Head of caudate nucleus (tissue), 42 donors: Measurements from ENCODE around the gene EIPR1.
"Not testable (repeated sequence)": the region's sequence is repeated elsewhere in the genome, so short reads cannot be mapped to it uniquely, and the experiment has no call there.

ENCODE experiments used
- DNase-seq, 42 donors: peaks; one replicate each; pipeline versions ENCODE4 v3.0.0 to v3.0.0-alpha.2; 2020 to 2021; ENCODE audit warnings: mixed read lengths in 7 of 42
- intact Hi-C: fragments of 100-400 bp; cut with DNase I; formaldehyde crosslinking; loops from one replicate; pipeline ENCODE4 v1.15.0; 2022

EIPR1 gene

DNA sequence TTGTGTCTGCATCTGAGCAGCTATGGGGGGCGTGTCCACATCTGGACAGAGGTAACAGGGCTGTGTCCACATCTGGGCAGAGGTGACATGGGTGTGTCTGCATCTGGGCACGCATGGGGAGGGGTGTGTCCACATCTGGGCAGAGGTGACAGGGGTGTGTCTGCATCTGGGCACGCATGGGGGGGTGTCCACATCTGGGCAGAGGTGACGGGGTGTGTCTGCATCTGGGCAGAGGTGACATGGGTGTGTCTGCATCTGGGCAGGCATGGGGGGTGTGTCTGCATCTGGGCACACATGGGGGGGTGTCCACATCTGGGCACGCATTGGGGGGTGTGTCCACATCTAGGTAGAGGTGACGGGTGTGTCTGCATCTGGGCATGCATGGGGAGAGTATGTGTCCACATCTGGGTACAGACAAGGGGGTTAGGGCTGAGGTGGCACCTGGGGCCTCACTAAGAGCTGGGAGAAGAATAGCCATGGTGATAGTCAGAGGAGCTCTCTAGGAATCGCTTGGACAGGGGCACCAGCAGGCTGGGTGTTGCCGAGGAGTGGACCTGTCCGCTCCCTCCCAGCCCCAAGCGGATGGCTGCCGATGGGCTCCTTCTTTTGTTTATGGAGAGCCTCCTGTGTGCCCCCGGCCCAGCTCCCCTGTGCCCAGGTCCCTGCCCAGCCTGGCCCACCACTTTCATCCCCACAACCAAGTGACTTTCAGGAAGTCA, 177.8 kb downstream of the EIPR1 start:
- DNase-seq, result no peak
- intact Hi-C loops, result loop anchor here (10.0 kb wide), 1 partner anchor 105 kb away; no protein-coding TSS in a partner anchor

DNA sequence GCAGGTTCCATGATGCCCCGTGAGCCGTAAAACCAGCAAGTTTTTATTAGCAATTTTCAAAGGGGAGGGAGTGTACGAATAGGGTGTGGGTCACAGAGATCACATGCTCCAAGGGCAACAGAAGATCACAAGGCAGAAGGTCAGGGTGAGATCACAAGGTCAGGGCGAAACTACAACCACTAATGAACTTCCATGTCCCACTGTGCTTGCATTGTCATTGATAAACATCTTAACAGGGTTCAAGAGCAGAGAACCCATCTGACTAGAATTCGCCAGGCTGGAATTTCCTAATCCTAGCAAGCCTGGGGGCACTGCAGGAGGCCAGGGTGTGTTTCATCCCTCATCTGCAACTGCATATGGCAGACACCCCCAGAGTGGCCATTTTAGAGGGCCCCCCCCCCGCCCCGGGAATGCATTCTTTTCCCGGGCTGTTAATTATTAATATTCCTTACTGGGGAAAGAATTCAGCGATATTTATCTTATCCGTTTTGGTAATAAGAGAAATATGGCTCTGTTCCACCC, 178.9 kb downstream of the EIPR1 start:
- DNase-seq, intact Hi-C loops: not testable (repeated sequence)

DNA sequence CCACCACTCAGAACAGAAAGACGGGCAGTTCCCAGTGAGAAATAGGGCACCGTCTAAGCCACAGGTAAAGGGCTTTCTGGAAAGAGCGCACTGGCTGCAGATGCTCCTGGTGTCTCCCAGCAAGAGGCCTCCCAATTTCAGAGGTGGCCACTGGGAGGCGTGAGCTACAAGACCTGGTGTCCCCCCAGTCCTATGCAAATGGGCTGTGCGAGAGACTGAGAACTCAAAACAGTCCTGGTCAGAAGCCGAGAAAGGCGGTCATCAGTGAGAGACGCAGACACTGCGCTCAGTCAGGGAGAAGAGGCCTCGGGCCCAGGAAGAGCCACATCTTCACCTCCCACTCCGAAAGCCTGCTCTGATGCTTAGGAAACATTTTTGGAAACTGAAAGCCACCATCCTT, 179.5 kb downstream of the EIPR1 start:
- intact Hi-C loops, result no loop called here
- peak in 6 of 42 donors; percentile 26 to 62 (median 36) for DNase-seq

DNA sequence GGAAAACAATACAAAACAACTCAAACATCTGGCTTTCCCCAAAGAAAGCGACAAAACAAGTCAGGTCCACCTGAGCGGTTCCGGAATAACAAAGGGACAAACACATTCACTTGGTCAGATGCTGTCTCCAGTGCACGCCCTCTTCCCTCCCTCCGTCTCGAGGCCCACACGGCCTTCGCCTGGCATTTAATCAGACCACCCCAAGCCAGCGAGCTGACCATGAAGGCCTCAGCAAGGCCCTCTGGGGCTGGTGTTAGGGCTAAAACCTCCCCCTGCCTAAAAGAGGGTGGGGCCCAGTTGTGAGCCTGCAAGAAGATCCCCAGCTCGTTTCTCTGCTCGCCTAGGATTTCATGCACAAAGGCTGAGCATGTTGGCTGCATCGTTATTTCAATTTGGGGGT, 180.3 kb downstream of the EIPR1 start:
- no peak for DNase-seq
- intact Hi-C loops, result no loop called here

DNA sequence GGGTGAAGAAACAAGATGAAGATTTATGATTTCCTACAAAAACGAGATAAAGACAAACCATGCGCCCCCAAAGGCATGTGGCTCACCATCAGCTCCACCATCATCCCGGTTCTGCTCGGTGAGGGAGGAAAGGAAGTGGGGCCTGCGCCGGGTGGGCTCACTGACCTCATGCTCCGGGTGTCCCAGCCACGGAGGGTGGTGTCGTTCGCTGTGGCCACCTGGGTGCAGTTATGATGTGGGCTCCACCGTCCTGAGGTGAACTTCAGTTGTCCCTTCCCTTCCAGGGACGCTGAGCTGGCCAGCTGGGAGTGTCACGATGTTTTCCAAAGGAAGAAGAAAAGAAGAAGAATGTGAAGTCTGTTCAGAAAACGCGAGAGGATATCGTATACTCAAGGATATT, 180.9 kb downstream of the EIPR1 start:
- DNase-seq, result no peak
- intact Hi-C loops, result no loop called here

DNA sequence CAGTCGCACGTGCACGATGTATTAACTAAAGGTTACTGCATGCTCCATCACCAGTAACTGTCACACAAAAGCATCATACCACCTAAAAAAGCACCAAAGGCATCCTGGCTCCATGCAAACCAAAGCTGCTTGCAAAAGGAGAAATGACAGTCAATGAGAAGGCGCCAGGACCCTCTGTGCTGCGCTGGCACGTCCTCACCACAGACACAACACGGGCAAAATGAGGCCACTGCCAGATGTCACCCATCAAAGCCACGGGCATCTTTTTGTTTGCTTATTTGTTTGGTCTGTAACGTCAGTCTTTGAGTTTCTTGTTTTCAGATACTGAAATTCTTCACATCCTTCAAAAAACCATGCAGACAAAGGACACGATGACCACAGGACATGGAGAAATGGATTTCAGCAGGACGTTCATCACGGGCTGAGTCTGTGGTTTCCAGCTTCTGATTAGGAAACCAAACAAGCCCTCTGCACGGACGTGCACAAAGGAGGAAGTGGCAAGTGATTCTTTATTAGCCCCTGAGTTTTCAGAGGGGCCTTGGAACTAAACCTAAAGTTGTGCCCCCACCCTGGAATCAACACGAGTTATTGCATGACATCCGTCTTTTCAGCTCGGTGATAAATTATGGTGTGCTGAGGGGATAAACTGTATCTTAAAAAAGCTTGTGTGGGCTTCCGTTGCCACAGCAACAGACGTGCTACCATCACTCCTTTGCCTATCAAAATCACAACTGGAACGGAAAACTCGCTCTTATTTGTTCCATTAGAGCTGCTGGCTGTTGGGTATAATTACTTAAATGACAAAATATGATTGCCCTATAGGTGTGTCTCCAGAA, 181.8 kb downstream of the EIPR1 start:
- intact Hi-C loops, result no loop called here
- DNase-seq, result peak in 20 of 42 donors; percentile 27 to 83 (median 56)

DNA sequence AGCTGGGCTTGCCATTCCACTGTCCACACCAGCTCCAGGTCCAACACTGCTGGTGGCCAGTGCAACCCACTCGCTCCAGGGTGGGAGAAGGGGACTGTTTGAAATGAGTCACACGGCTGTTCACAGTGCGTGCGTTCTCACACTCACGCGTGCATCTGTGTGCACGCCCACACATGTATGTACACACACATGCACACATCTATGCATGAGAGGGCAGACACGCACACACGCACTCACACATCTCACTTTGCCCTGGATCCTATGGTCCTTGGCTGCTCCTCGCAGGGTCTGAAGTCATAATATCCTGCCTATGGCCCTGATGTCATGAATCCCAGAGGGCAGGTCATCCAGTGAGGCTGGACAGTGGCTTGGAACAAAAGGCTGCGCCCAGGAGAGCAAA, 182.8 kb downstream of the EIPR1 start:
- intact Hi-C loops, result no loop called here
- DNase-seq, result no peak

DNA sequence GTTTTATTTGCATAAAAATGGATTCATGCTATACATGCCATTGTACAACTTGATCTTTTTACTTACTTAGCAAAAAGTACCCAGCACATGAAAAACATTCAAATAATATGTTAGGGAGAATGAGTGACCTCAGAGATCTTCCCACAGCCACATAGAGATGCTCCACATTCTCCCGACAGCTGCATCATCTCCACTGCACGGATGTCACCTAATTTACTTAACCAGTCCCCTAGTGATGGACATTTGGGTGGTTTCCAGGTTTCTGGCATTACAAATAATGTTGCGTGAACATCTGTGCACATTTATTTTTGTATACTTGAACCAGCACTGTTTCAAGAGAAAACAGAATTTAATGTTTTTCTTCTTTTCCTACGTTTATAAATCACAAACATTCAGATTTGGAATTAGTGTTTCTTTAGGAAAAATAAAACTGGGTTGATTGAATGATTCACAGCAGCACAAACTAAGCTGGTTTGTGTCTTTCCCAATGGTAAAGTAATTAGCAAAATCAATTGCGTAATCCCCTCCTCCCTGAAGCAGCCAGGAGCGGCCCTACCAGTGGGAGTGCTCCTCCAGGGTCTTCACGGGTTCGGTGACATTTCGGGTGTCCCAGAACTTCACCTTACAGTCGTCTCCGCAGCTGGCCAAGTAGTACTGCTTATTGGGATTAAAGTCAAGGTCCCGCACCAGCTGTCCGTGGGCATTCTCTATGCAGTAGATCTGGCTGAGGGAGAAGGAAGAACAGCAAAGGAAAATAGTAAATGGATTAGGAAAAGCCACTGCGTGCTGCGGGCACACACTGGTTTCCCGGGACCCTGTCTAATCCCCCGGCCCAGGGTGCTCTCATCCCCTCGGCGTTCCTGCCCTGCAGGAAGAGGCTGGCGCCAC, 183.9 kb downstream of the EIPR1 start:
- intact Hi-C loops, result no loop called here
- peak in 3 of 42 donors; percentile 10 to 31 (median 17) for DNase-seq

DNA sequence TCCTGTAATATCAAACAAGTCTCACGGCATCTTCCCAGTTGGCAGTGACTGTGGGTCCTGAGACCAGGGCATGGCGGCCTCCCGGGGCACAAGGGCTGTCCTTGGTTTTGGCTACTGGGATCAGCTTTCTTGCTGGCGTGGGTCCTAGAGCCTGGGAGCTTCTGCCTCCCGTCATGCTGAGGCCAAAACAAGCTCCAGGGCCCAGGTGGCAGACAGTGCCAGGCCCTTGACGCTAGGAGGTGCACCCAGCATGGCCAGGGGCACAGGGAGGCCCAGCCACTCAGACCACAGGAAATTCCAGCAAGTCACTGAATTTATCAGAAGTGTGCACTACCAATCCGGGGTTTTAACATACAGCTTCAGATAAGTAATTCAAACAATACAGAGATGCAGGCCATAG, 184.7 kb downstream of the EIPR1 start:
- intact Hi-C loops, result no loop called here
- DNase-seq, result no peak

DNA sequence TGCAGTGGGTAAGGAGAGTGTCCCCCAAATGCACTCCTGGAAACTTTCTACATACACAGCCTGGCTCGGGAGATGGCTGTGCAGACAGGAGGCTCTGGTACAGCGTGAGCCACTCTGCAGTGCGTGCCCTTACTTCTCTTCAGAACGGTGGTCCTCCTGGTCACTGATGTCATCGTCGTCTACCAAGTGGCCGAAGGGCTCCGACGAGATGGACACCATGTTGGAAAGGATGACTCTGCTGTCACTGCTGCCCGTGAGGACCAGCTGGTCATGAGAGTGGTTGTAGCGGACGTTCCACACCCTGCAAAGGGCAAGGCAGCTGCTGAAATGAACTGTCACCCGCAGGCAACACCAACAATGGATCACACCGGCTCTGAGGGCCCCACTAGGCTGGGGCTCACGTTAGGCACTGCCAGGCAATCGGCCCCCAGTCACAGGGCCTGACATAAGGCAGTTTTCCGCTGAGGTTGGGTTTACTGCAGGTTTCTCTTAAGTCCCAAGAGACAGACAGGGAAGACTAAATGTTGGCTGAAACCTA, 185.3 kb downstream of the EIPR1 start:
- DNase-seq, result no peak
- intact Hi-C loops, result no loop called here

DNA sequence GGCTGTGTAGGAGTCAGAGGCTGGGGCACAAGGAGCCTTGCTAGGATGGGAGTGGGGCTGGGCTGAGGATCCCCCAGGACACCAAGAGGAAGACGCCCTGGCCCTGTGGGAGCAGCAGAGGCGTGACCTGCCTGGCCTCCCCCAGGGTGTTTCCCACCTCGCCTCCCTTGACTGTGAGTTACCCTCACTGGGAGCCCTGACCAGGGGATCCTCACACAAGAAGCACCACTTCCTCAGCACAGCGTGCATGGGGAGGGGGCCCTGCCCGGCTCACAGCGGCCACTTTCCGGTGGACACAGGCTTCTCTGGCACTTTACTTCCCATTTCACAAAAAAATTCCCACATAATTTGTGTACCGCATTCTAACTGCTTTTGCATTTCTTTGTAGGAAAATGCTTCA, 187.7 kb downstream of the EIPR1 start:
- no peak for DNase-seq
- intact Hi-C loops, result no loop called here

DNA sequence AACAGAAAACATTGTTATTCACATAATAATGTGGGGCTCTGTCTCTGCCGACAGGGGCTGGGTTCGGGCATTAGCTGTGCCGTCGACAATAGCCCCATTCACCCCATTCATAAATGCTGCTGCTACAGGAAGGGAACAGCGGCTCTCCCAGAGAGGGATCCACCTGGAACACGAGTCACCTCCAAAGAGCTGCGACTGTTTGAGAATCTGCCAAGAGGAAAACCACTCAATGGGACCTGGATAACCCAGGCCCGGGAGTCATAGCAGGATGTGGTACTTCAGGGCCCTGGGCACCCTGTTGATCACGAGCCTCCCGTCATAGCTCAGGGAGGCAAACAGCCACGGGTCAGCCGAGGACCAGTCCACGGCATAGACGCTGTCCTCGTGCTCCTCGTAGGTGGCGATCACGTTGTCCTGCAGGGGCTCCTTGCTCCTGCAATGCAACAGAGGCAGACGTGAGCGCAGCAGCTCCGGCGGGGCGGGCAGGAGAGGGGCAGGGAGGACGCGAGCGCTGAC, 188.5 kb downstream of the EIPR1 start:
- intact Hi-C loops, result no loop called here
- DNase-seq, result peak in 26 of 42 donors; percentile 20 to 77 (median 50)

DNA sequence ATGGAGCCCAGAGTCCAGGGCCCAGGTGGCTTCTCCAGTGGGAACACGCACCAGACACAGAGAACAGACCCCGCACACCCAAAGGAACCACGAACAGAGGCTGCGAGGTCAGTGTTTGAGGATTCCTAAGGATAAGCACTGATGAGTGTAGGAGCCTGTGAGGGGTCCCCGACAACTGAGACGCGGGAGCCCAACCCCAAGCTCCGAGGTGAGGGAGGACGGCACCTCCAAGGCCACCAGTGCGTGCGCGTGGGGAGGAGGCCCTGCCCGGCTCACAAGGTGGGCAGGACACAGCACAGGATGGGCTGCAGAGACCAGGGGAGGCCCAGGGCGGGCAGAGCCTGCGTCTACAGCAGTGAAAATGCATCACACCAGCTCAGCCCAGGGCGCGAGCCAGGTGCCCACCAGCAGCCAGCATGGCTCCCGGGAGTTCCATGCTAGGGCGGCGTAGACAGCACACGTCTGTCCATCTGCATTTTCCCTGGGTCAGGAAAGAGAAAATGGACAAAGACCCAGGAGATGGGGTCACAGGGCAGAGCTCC, 189.1 kb downstream of the EIPR1 start:
- intact Hi-C loops, result no loop called here
- DNase-seq, result no peak

DNA sequence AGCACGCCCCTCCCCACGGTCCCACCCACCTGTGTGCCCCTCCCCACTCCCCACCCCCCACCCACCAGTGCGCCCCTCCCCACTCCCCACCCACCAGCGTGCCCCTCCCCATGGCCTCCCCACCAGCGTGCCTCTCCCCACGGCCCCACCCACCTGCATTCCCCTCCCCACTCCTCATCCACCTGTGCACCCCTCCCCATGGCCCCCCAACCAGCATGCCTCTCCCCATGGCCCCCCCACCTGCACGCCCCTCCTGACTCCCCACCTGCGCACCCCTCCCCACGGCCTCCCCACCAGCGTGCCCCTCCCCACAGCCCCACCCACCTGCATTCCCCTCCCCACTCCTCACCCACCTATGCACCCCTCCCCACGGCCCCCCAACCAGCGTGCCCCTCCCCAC, 190.2 kb downstream of the EIPR1 start:
- intact Hi-C loops, result no loop called here
- no peak for DNase-seq

DNA sequence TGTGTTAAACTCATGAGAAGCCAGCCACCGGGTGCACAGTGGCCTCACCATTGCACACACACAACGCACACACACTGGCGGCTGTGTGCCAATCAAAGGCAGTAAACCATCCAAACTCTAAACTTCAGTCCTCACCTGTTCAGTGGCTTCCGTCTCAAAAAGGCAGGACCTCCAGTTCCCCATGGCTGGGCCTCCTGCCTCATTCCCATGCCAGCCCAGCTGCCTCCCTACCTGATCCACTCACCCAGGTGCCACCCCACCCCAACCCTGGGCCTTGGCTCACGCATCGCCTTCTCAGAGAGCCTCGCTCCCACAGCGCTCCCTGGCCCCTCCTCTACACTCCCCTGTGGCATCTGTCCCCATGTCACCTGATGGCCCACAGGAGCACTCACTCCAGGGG, 190.9 kb downstream of the EIPR1 start:
- intact Hi-C loops, result no loop called here
- DNase-seq, result no peak

DNA sequence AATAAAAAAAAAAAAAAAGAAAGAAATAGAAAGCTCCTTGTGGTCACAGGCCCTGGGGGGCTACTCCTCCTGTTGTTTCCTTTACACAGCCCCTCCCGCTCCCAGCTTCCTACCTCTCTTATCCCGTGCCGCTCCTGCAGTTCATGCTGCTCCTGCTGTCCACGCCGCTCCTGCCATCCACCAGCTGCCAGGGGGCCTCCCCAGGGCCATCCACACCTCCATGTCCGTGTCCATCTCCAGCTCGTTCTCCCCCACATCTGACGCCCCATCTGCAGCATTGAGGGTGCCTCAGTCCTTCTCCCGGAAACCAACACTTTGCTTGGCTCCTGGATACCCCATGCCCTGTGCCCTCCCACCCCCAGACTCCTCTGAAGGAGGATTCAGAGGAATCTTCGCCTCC, 191.7 kb downstream of the EIPR1 start:
- no peak for DNase-seq
- intact Hi-C loops, result no loop called here

DNA sequence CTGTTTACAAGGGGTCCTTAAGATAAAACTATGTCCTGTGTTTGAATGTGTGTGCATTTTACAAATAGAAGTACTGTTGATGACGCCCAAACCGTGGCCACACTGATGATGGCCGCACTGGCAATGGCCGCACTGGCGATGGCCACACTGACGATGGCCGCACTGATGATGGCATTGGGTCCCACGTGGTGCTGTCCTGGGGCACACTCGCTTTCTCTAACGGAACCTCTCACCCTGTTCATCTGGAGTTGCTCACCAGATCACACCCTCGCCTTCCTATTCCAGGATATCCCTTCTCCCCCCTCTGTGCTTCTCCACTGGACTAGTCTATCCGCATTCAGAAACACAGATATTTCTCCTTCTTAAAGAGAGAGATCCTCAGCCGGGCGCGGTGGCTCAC, 192.4 kb downstream of the EIPR1 start:
- DNase-seq, result no peak
- intact Hi-C loops, result no loop called here

DNA sequence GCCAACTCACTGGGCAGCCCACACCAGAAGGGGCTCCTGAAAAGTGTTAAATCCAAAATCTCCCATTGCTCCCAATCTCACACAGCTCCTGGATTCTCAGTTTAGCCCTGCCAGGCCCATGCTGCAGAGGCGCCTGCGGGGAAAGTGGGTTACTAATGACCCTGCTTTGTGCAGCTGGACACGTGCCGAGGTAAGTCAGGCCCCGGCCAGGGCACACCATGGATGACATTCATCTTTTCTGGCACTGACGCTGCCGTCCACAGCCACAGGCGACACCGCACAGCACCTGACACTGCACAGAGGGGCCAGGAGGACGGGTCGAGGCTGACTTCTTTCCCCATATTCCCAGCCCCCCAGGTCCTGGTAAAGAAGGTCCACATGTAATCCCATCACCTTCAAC, 193.5 kb downstream of the EIPR1 start:
- intact Hi-C loops, result no loop called here

DNA sequence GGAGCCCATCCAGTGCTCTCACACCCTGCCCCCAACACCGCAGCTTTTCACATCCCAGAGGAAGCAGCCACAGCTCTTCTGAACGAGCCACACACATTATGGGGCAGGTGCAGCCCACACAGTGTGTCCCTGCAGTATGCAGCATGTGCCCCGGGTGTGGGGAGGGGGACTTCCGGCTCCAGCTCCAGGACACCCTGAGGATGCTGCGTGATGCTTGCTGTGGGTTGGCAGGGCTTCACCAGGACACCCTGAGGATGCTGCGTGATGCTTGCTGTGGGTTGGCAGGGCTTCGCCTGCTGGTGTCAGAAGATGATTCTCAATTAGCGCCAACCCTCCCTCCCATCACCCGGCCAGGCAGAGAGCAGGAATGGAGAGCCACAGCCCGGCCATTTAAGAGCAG, 193.9 kb downstream of the EIPR1 start:
- no peak for DNase-seq
- intact Hi-C loops, result no loop called here

More for the DNA sequence above, 193.5 kb downstream of the EIPR1 start:
- DNase-seq, result no peak
